HG03342 (cell line): ENCODE measurements around the gene TRPT1.

Experiments used
- ATAC-seq: cut with Tn5 transposase; IDR thresholded peaks from one replicate; pipeline ENCODE4 v1.9.1; 2021; ENCODE audit warnings: mild to moderate bottlenecking, moderate library complexity; ENCODE audit not compliant: unreplicated experiment

The TRPT1 gene, protein sequence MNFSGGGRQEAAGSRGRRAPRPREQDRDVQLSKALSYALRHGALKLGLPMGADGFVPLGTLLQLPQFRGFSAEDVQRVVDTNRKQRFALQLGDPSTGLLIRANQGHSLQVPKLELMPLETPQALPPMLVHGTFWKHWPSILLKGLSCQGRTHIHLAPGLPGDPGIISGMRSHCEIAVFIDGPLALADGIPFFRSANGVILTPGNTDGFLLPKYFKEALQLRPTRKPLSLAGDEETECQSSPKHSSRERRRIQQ

GRCh38 chr11:64225608-64226506 lies at the start of gene TRPT1, which contains the start of gene NUDT22:
Gene TRPT1, minus strand, starts transcription at chr11:64226186. Its CDS starts 326 bp downstream, at chr11:64225860.
Gene NUDT22, plus strand, starts transcription at chr11:64226274. Its CDS starts 379 bp downstream, at chr11:64226653.
- peak; percentile 50 for ATAC-seq

DNA sequence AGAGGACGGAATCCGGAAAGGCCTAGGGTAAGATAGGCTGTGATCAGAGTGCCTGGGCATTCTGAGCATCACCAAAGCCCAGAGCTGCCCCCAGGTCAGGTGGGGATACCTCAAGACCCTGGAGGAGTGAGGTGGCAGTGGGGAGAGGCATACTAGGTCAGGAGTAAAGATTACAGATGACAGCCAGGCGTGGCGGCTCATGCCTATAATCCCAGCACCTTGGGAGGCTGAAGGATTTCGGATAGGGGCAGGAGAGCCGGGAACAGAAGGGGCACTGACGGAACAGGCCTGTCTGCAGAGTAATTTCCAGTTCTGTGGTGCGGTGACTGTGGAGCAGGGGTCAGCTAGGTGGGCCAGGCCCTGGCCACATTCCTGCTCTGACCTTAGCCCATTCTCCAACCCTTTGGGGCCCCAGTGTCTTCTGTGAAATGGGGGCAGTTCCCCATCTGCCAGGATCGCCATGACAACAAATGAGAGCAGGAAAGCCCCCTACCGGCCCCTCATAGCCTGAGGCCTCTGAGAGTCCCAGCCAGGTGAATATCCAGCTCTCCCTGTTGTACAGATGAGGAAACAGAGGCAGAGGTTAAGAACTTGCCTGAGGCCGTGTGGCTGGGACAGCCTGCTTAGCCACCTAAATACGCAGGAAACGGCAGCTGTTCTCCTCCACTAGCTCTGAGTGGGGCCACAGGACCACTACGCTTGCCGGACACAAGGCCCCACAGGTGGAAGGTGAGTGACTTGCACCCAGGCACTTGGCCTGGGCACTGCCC lies 49.2 kb upstream of the TRPT1 start:
- no peak for ATAC-seq

DNA sequence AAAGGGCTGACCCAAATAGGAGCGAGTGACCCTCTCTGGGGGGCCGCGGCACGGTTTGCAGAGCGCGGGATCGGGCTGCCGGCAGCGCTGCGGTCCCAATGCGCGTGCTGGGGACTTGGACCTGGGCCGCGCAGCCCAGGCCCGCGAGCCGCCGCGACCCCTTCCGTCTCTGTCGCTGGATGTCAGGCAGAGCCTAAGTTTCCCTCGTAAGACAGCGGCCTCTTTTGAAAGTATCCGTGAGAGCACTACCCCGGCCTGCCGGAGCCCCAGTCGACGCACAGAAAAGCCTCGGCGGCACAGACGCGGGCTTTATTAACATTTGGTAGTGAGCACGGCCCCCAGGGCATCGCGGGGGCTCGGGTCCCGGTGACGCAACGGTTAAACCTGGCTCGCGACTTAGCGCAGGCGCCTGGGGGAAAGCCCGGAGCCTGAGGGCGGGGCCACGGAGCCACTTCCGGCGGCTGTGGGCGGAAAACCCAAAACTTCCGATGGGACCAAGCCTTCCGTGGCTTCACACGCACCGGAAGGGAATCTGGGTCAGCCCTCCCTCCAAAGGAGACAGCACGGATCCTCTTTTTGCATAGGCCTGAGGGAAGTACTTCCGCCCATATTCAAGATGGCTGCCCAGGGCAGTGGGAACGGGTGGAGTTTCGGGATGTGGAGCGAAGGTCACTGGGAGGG lies 43.7 kb upstream of the TRPT1 start:
- ATAC-seq, result peak; percentile 63

DNA sequence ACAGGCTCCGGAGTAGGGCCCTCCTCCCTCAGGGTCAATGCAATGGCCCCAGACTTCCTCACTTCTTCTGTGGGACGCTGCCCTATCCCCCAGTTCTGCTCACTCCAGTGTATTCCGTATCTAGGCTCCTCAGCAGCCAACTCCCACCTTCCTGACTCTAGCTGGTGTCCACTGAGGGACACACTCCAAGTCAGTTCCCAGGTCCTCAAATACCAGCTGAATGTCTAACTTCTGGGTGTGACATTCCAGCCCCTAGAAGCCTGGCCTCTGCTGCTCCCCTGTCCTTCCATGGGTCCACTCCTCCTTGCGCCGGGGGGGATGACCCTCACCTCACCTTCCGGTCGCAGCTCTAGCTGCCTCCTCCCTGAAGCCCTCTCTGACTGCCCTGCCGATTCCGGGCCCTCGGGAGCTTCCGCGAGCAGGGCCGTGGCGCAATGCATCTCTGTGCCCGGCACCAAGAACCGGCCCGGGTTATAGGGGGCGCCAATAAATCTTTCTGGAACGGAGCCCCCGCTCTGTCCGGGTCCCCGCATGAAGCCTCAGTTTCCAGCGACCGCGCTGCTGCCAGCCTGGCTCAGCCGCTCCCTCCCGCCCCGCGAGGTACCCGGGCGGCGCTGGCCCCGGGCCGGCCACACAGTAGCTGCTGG lies 43.0 kb upstream of the TRPT1 start:
- ATAC-seq, result peak; percentile 15

- no peak for ATAC-seq
Observed at GRCh38 chr11:64268025-64268892, 42.3 kb upstream of the TRPT1 start.

DNA sequence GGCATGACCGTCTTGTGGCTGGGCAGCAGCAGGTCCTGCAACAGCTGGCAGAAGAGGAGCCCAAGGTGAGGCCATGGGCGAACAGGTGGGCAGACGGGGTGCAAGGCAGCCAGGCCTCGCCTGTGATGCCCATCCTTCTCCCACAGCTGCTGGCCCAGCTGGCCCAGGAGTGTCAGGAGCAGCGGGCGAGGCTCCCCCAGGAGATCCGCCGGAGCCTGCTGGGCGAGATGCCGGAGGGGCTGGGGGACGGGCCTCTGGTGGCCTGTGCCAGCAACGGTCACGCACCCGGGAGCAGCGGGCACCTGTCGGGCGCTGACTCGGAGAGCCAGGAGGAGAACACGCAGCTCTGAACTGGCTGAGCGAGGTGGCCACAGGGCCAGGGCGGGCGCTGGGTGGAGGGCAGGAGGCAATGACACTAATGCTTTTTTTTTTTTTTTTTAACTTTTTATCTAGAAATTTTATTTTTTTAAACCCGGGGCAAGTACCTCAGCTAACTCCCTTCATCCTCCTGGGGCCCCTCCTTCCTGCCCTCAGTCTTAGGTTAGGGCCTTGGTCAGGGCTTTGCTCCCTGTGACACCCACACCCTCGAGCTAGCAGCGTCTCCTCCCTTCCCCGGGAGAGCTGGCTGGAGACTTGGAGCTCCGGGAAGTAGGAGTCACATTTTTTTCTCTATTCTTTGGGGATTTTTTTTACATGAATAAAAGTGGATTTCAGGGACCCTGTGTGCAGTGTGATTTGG lies 41.4 kb upstream of the TRPT1 start:
- no peak for ATAC-seq

DNA sequence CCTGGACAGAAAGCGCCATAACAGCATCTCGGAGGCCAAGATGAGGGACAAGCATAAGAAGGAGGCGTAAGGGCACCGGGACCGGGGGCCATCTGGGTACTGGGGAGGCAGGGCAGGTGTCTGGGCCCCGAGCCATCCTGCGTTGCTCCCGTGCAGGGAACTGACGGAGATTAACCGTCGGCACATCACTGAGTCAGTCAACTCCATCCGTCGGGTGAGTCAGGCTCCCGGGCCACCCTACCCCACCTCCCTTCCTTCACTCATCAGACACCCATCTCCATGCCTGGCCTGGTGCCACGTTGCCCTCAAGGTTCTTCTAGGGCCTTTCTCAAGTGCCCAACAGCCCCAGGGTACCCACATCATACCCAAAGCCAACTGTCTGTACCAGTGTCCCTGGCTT lies 40.4 kb upstream of the TRPT1 start:
- no peak for ATAC-seq

DNA sequence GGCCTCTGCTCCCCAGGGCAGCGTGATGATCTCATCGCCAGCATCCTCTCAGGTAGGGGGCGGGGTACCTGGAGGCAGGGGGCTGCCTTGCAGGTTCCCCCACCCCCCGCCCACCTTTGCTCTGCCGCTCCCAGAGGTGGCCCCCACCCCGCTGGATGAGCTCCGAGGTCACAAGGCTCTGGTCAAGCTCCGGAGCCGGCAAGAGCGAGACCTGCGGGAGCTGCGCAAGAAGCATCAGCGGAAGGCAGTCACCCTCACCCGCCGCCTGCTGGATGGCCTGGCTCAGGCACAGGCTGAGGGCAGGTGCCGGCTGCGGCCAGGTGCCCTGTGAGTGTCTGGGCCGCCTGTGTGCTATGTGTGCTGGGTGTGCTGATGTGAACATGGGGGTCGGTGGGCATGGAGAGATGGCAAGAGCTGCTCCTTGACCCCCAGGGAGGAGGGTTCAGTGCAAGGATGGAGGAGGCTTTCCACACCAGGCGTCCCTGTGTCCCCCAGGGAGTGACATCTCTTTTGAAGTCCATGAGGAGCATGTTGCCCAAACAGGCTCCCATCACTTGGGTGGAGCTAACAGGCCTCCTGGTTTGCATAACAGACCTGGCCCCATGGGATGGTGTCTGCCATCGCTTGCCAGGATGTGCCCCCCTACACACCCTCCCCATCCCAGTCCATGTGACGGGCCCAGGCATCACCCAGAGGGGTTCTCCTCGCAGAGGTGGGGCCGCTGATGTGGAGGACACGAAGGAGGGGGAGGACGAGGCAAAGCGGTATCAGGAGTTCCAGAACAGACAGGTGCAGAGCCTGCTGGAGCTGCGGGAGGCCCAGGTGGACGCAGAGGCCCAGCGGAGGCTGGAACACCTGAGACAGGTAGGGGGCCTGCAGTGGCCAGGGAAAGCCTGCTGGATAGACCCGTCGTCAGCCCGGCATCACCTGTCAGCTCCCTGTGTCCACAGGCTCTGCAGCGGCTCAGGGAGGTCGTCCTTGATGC lies 39.5 kb upstream of the TRPT1 start:
- no peak for ATAC-seq

- no peak for ATAC-seq
Observed at GRCh38 chr11:64264371-64264852, 38.4 kb upstream of the TRPT1 start.

DNA sequence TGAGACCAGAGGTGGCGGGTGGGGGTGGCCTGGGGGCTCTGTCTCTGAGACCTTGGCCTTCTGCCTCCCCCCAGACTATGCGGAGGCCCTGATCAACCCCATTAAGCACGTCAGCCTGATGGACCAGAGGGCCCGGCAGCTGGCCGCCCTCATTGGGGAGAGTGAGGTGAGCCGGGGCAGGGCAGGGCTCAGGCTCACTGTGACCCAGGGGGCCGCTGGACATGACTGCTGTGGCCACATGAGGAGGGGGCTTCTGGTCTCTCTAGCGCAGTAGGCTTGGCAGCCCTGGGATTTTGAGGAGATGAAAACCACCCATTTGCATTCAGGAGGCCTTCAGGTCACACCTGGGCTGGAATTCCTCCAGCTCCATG lies 37.9 kb upstream of the TRPT1 start:
- no peak for ATAC-seq

DNA sequence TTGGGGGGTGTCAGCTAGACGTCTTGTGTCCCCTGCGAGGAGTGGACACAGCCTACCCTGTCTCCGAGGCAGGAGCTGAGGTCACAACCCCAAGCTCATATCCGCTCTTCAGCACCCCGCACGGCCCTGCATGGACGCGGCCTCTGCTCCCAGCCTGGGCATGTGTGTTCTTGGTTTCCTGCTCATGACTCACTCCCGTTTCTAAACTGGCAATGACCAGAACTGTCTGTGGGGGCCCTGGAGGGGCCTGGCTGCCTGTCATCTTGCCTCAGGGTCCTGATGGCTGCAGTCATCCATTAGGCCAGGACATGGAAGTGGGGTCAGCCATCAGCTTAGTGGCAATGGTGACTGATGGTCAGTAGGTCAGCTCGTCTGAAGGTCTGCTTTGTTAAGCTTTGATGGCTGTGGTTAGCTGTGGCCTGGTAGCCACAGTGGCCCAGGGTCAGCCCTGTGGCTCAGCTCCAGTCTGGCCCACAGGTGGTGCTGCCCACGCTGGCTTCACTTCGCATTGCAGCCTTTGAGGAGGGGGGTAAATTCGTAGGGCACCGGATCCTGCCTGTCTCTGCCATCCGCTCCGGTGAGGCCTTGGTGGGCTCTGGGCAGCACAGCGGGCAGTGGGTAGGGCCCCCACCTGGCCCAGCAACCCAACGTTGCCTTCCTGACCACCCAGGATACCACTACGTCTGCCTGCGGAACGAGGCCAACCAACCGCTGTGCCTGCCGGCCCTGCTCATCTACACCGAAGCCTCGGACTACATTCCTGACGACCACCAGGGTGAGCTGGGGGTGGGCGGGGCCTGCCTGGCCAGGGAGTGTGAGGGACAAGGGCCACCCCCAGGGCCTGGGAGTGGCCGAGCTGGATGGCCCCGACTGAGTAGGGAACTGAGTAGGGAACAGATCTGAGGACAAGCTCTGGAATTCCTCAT lies 37.3 kb upstream of the TRPT1 start:
- ATAC-seq, result no peak

- no peak for ATAC-seq
Observed at GRCh38 chr11:64262271-64263002, 36.5 kb upstream of the TRPT1 start.

- ATAC-seq, result no peak
Observed at GRCh38 chr11:64261556-64262080, 35.6 kb upstream of the TRPT1 start.

GRCh38 chr11:64260147-64260708 lies 34.2 kb upstream of the TRPT1 start:
- ATAC-seq, result no peak

GRCh38 chr11:64259533-64260067 lies 33.6 kb upstream of the TRPT1 start:
- no peak for ATAC-seq
